HG03064 (cell line): Measurements from ENCODE around the gene ATP1B4.
A peak's percentile ranks its signal among the peaks of the same experiment; 100 is the strongest.
"Not testable (repeated sequence)": the region's sequence is repeated elsewhere in the genome, so short reads cannot be mapped to it uniquely, and the experiment has no call there.

Experiments used
- ATAC-seq: cut with Tn5 transposase; IDR thresholded peaks from one replicate; pipeline ENCODE4 v1.9.1; 2021; ENCODE audit warnings: low read depth; ENCODE audit not compliant: unreplicated experiment

ATP1B4 gene

GRCh38 chrX:120361764-120362305, at the start of gene ATP1B4:
ATP1B4 (plus strand) TSS chrX:120362089; CDS start chrX:120362169, 80 bp downstream.
- ATAC-seq: no peak

- ATAC-seq: no peak
Observed at GRCh38 chrX:120315776-120316175, 46.1 kb upstream of the ATP1B4 start.

- ATAC-seq: no peak
Observed at GRCh38 chrX:120316587-120317283, 45.2 kb upstream of the ATP1B4 start.

- no peak for ATAC-seq
Observed at GRCh38 chrX:120318411-120318810, 43.5 kb upstream of the ATP1B4 start.

GRCh38 chrX:120321520-120322281, 40.2 kb upstream of the ATP1B4 start:
- ATAC-seq: no peak

GRCh38 chrX:120331116-120331515, 30.8 kb upstream of the ATP1B4 start:
- no peak for ATAC-seq

- ATAC-seq: no peak
Observed at GRCh38 chrX:120332394-120332793, 29.5 kb upstream of the ATP1B4 start.

- no peak for ATAC-seq
Observed at GRCh38 chrX:120334151-120334550, 27.7 kb upstream of the ATP1B4 start.

GRCh38 chrX:120334603-120335002, 27.3 kb upstream of the ATP1B4 start:
- no peak for ATAC-seq

- no peak for ATAC-seq
Observed at GRCh38 chrX:120335289-120335688, 26.6 kb upstream of the ATP1B4 start.

- ATAC-seq: no peak
Observed at GRCh38 chrX:120336899-120337298, 25.0 kb upstream of the ATP1B4 start.

GRCh38 chrX:120344566-120344965, 17.3 kb upstream of the ATP1B4 start:
- ATAC-seq: not testable (repeated sequence)

GRCh38 chrX:120350450-120351138, 11.3 kb upstream of the ATP1B4 start:
- ATAC-seq: no peak

GRCh38 chrX:120356084-120356483, 5.8 kb upstream of the ATP1B4 start:
- ATAC-seq: no peak

- ATAC-seq: no peak
Observed at GRCh38 chrX:120357186-120357585, 4.7 kb upstream of the ATP1B4 start.

- no peak for ATAC-seq
Observed at GRCh38 chrX:120358737-120359456, 3.0 kb upstream of the ATP1B4 start.

GRCh38 chrX:120365320-120365719, 3.4 kb downstream of the ATP1B4 start:
- ATAC-seq: peak; percentile 61

GRCh38 chrX:120365968-120366367, 4.1 kb downstream of the ATP1B4 start:
- no peak for ATAC-seq

- ATAC-seq: no peak
Observed at GRCh38 chrX:120366794-120367193, 4.9 kb downstream of the ATP1B4 start.

GRCh38 chrX:120367402-120368109, 5.7 kb downstream of the ATP1B4 start:
- ATAC-seq: no peak
